Thyroid gland (tissue), 4 donors: ENCODE results near the gene CCDC9. TPM values are rescaled to one million over a fixed set of nuclear protein-coding genes. Genes with fewer than 3 reads are reported as not detected.

Experiments used
- DNase-seq, 2 donors: peaks; one replicate each; pipeline ENCODE4 v3.0.0-alpha.2; 2019
- H3K27ac ChIP-seq, 3 donors: fragments of 200-600 bp; sonication (generic); 1 replicate in 2 of 3; 2 replicates in 1 of 3; pipeline ENCODE4 v1.5.1; 2016 to 2019; ENCODE audit warnings: mild to moderate bottlenecking in 1 of 3, moderate library complexity in 1 of 3
- H3K27me3 ChIP-seq: fragments of 200-600 bp; sonication (generic); one replicate; pipeline ENCODE4 v1.5.1; 2019
- H3K36me3 ChIP-seq, 2 donors: fragments of 200-600 bp; sonication (generic); one replicate each; pipeline ENCODE4 v1.5.1; 2016 to 2019
- H3K4me1 ChIP-seq, 2 donors: fragments of 200-600 bp; sonication (generic); one replicate each; pipeline ENCODE4 v1.5.1; 2017 to 2019
- H3K4me3 ChIP-seq, 3 donors: fragments of 200-600 bp; sonication (generic); replicated peaks in 1 of 3; 1 replicate in 2 of 3; 2 replicates in 1 of 3; pipeline ENCODE4 v1.5.1; 2016; ENCODE audit warnings: mild to moderate bottlenecking in 1 of 3
- H3K9me3 ChIP-seq: fragments of 200-600 bp; sonication (generic); one replicate; pipeline ENCODE4 v1.5.1; 2017
- POLR2A ChIP-seq, 2 donors: fragments of 450-650 bp; IDR thresholded peaks; one replicate each; pipeline ENCODE4 v1.6.1; 2017; ENCODE audit warnings: antibody characterized with exemption in 2 of 2, mild to moderate bottlenecking in 2 of 2, moderate library complexity in 1 of 2
- WGBS, 2 donors: methylation state at CpG; one replicate each; pipeline ENCODE4 v1.1.5; 2017; 5-methylcytosine and 5-hydroxymethylcytosine counted together
- intact Hi-C: fragments of 100-400 bp; cut with DNase I; formaldehyde crosslinking; loops from one replicate; pipeline ENCODE4 v1.15.1; 2023
- microRNA counts, 2 donors: library from miRNA; unstranded; fragments of <30 nt; microRNA quantifications; one replicate each; lab custom pipeline; 2016 to 2017
- microRNA-seq: library from miRNA; unstranded; fragments of <30 nt; microRNA quantifications from one replicate; pipeline ENCODE4, GENCODE V29; 2016
- small RNA-seq: library from RNA; depleted of rRNA; stranded (forward); fragments of <200 nt; gene quantifications from one replicate; pipeline ENCODE3, GENCODE V24; 2016
- total RNA-seq, 4 donors: library from RNA; depleted of rRNA; stranded (reverse); fragments of >200 nt; gene quantifications; one replicate each; pipeline ENCODE4 v1.2.3, GENCODE V29; 2016
- TF ChIP-seq, protein P1 (sequence below), 6 experiments: fragments of 200-600 bp in 3 of 6; fragments of 450-650 bp in 3 of 6; sonication (generic) in 3 of 6; IDR thresholded peaks; one replicate each; pipeline ENCODE4 v1.5.1; 2016 to 2019; ENCODE audit warnings: antibody characterized with exemption in 6 of 6, mild to moderate bottlenecking in 2 of 6, inconsistent platforms in 1 of 6, moderate library complexity in 1 of 6

CCDC9 gene
- total RNA-seq, 4 donors from 2014 or later, result 16.1 to 21.9 (median 17.8) TPM

- peak in 1 of 2 donors; percentile 13 for DNase-seq
- H3K27ac ChIP-seq, result no peak overlapping the region
- H3K36me3 ChIP-seq, result no peaks in the 10 kb centered on the region
- no peaks in the 10 kb centered on the region for H3K27me3 ChIP-seq
- no peaks in the 10 kb centered on the region for H3K9me3 ChIP-seq
- H3K4me3 ChIP-seq, result no peak overlapping the region
- 46 to 48% methylated on average over 12 of the region's 12 CpGs for WGBS, 2 donors
- intact Hi-C loops, result no loop called here
- TF ChIP-seq, protein P1, sequence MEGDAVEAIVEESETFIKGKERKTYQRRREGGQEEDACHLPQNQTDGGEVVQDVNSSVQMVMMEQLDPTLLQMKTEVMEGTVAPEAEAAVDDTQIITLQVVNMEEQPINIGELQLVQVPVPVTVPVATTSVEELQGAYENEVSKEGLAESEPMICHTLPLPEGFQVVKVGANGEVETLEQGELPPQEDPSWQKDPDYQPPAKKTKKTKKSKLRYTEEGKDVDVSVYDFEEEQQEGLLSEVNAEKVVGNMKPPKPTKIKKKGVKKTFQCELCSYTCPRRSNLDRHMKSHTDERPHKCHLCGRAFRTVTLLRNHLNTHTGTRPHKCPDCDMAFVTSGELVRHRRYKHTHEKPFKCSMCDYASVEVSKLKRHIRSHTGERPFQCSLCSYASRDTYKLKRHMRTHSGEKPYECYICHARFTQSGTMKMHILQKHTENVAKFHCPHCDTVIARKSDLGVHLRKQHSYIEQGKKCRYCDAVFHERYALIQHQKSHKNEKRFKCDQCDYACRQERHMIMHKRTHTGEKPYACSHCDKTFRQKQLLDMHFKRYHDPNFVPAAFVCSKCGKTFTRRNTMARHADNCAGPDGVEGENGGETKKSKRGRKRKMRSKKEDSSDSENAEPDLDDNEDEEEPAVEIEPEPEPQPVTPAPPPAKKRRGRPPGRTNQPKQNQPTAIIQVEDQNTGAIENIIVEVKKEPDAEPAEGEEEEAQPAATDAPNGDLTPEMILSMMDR (IDR thresholded peaks at IDR 0.05), result no peak
- TF ChIP-seq POLR2A (IDR thresholded peaks at IDR 0.05), result no peak
- no peaks in the 10 kb centered on the region for H3K4me1 ChIP-seq
Measured at GRCh38 chr19:47315125-47315821, 58.9 kb downstream of the CCDC9 start.

GRCh38 chr19:47316513-47316912, 60.2 kb downstream of the CCDC9 start:
- H3K9me3 ChIP-seq, result no peaks in the 10 kb centered on the region
- intact Hi-C loops, result no loop called here
- DNase-seq, result no peak
- H3K27me3 ChIP-seq, result no peaks in the 10 kb centered on the region
- no peak overlapping the region for H3K4me3 ChIP-seq
- WGBS, 2 donors, result 90% methylated on average over 4 of the region's 4 CpGs
- TF ChIP-seq, protein P1 (IDR thresholded peaks at IDR 0.05), result no peak
- TF ChIP-seq POLR2A (IDR thresholded peaks at IDR 0.05), result no peak
- no peak overlapping the region for H3K27ac ChIP-seq
- H3K36me3 ChIP-seq, result no peaks in the 10 kb centered on the region
- H3K4me1 ChIP-seq, result no peaks in the 10 kb centered on the region

DNA sequence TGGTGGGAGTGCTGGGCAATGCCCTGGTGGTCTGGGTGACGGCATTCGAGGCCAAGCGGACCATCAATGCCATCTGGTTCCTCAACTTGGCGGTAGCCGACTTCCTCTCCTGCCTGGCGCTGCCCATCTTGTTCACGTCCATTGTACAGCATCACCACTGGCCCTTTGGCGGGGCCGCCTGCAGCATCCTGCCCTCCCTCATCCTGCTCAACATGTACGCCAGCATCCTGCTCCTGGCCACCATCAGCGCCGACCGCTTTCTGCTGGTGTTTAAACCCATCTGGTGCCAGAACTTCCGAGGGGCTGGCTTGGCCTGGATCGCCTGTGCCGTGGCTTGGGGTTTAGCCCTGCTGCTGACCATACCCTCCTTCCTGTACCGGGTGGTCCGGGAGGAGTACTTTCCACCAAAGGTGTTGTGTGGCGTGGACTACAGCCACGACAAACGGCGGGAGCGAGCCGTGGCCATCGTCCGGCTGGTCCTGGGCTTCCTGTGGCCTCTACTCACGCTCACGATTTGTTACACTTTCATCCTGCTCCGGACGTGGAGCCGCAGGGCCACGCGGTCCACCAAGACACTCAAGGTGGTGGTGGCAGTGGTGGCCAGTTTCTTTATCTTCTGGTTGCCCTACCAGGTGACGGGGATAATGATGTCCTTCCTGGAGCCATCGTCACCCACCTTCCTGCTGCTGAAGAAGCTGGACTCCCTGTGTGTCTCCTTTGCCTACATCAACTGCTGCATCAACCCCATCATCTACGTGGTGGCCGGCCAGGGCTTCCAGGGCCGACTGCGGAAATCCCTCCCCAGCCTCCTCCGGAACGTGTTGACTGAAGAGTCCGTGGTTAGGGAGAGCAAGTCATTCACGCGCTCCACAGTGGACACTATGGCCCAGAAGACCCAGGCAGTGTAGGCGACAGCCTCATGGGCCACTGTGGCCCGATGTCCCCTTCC, 63.9 kb downstream of the CCDC9 start:
- Histone ChIP-seq H3K4me1 (no peaks in the 10 kb centered on the region), H3K27me3 (no peaks in the 10 kb centered on the region), H3K4me3 (no peak overlapping the region), H3K36me3 (no peaks in the 10 kb centered on the region), H3K9me3 (no peaks in the 10 kb centered on the region), H3K27ac (no peak overlapping the region)
- no peak for TF ChIP-seq POLR2A (IDR thresholded peaks at IDR 0.05)
- TF ChIP-seq, protein P1 (IDR thresholded peaks at IDR 0.05), result no peak
- DNase-seq, result no peak
- intact Hi-C loops, result no loop called here
- 91 to 94% methylated on average over 42 to 46 of the region's 46 CpGs for WGBS, 2 donors

MicroRNA genes within 50 kb of the gene (microRNA counts, 767-probe panel; counts per million panel counts)
- microRNA hsa-miR-3190-5p (lab: Ali Mortazavi, UCI), result 0 counts per million in 2 donors

Small RNA genes lying within 50 kb of the gene (microRNA-seq; reads per million reads assigned to microRNA genes)
- gene MIR3190 (not detected), gene MIR3191 (not detected)

Small RNA genes lying within 50 kb of the gene (small RNA-seq; reads per million reads assigned to genes)
- not detected for gene MIR3190

Other genes with a start within 250 kb of the CCDC9 start
- under 1 TPM in 2 of 4 donors, not detected in 2; 0.56 to 0.71 TPM for gene NPAS1, start 236.7 kb upstream of the CCDC9 start, total RNA-seq
- gene TMEM160, start 207.9 kb upstream of the CCDC9 start, total RNA-seq, result 100 to 1,000 TPM in 1 of 4 donors, 10 to 100 TPM in 3; 45.1 to 100 (median 67.2) TPM
- gene ZC3H4, start 142.7 kb upstream of the CCDC9 start, total RNA-seq, result 10 to 100 TPM; 19.1 to 36.7 (median 31.3) TPM
- 100 to 1,000 TPM in 3 of 4 donors, 10 to 100 TPM in 1; 79.5 to 119 (median 103) TPM for gene SAE1, start 125.7 kb upstream of the CCDC9 start, total RNA-seq
- 1 to 10 TPM; 2.4 to 7.7 (median 4.9) TPM for gene BBC3, start 25.3 kb upstream of the CCDC9 start, total RNA-seq
- 10 to 100 TPM in 1 of 4 donors, 1 to 10 TPM in 3; 4.3 to 10.6 (median 8.2) TPM for gene INAFM1, start 18.4 kb downstream of the CCDC9 start, total RNA-seq
- gene C5AR1, start 53.3 kb downstream of the CCDC9 start, total RNA-seq, result 1 to 10 TPM; 1.2 to 3.5 (median 1.8) TPM
- gene C5AR2, start 75.7 kb downstream of the CCDC9 start, total RNA-seq, result 1 to 10 TPM in 2 of 4 donors, under 1 TPM in 2; 0.11 to 3.8 (median 2.0) TPM
- 10 to 100 TPM; 15.2 to 20.1 (median 17.3) TPM for gene DHX34, start 92.8 kb downstream of the CCDC9 start, total RNA-seq
- gene MEIS3, start 163.0 kb downstream of the CCDC9 start, total RNA-seq, result 10 to 100 TPM in 1 of 4 donors, 1 to 10 TPM in 3; 3.6 to 15.3 (median 6.1) TPM
- under 1 TPM in 2 of 4 donors, not detected in 2; 0.29 to 0.59 TPM for gene SLC8A2, start 215.4 kb downstream of the CCDC9 start, total RNA-seq
- gene KPTN, start 227.7 kb downstream of the CCDC9 start, total RNA-seq, result 1 to 10 TPM; 7.0 to 8.9 (median 7.3) TPM